H1 (cell line): ENCODE results near the gene NCAM1. TPM values are rescaled to one million over a fixed set of nuclear protein-coding genes. Genes with fewer than 3 reads are reported as not detected.

Experiments used
- MAFK ChIP-seq: IDR thresholded peaks from 2 replicates; pipeline ENCODE4 v1.6.1; 2012; ENCODE audit warnings: low read depth, mild to moderate bottlenecking, improper control_type of control experiment, low read length
- polyA plus RNA-seq, 7 experiments: library from polyadenylated mRNA; depleted of rRNA in 3 of 7; stranded (reverse) in 5 of 7; unstranded in 2 of 7; fragments of >200 nt in 5 of 7; fragments of 200-250 nt in 2 of 7; gene quantifications; 1 replicate in 5 of 7; 2 replicates in 1 of 7; 4 replicates in 1 of 7; pipeline versions ENCODE4 v1.2.1 to v1.2.3, GENCODE V29; 2011 to 2013; ENCODE audit warnings: missing spikeins in 2 of 7, mixed read lengths in 2 of 7
- total RNA-seq: library from RNA; stranded (reverse); fragmentation: NEBNext Ultra II Directional; extraction: Animal tissue kit (Norgen Biotek cat#: 25700); gene quantifications from 2 replicates; pipeline ENCODE4 v1.2.1, GENCODE V29; 2021
- TF ChIP-seq, protein P1 (sequence below): IDR thresholded peaks from 2 replicates; pipeline ENCODE4 v1.6.1; 2012; ENCODE audit warnings: low read length, inconsistent platforms

NCAM1 gene
- total and polyA plus RNA-seq, 2 of the 8 experiments (the other 6 are each of a cell fraction or from before 2014, with no cell fraction given), result 3.1 to 4.3 TPM

DNA sequence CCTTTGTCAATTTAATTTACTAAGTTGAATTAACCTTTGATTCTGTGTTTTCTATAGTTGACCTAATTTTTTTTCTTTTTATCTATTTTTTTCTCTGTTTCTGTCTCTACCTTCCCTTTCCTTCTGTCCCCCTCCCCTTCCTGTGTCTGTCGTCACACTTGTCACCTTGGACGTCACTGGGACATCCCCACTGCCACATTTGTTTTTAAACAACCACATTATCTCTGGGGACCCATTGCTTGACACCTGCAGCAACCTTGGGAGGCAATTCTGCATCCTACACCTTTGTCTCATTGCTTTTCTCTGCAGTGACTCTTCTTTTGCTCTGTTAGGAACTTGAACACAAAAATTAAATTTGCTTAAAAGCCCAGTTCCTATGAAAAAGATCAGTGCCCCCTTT, 301.4 kb downstream of the NCAM1 start (continued):
- TF ChIP-seq, protein P1, sequence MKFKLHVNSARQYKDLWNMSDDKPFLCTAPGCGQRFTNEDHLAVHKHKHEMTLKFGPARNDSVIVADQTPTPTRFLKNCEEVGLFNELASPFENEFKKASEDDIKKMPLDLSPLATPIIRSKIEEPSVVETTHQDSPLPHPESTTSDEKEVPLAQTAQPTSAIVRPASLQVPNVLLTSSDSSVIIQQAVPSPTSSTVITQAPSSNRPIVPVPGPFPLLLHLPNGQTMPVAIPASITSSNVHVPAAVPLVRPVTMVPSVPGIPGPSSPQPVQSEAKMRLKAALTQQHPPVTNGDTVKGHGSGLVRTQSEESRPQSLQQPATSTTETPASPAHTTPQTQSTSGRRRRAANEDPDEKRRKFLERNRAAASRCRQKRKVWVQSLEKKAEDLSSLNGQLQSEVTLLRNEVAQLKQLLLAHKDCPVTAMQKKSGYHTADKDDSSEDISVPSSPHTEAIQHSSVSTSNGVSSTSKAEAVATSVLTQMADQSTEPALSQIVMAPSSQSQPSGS, result no peak
- no peak for TF ChIP-seq MAFK
